ENCODE results near the gene NELFB. TPM values are rescaled to one million over a fixed set of nuclear protein-coding genes. Genes with fewer than 3 reads are reported as not detected.

Gene NELFB
- total RNA-seq, 2 experiments from 2014 or later: 62.6 to 74.8 TPM

DNA sequence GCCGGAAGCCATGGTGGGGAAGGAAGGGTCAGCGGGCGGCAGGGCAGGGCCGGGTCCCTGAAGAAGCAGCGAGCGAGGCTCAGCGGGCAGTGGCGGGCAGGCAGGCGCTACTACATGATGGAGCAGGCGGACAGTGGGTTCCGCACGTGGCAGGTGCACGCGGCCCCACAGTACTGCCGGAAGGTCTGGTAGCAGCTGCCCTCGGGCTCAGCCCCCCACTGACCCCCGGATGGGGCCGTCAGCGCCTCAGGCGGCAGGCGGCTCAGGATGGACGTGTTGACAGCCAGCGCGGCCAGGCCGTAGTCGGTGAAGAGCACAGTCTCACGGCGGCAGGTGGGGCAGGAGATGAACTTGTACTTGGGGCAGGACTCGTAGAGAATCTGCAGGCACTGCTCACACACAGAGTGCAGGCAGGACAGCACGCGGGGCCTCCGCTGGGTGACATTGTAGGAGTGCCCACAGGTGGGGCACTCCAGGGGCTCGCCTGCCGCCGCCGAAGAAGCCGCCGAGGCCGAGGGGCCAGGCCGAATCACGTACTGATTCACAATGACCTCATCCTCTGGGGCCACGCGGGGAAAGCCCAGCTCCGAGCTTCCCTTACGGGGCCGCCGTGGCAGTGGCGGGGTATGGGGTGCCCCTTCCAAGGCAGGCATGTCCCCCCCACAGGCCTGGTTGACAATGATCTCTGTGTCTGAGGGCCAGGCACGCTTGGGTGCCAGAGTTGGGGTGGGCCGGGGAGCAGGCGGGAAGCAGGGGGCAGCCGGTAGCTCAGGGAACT, 34.6 kb upstream of the NELFB start:
- TF ChIP-seq, protein P1, sequence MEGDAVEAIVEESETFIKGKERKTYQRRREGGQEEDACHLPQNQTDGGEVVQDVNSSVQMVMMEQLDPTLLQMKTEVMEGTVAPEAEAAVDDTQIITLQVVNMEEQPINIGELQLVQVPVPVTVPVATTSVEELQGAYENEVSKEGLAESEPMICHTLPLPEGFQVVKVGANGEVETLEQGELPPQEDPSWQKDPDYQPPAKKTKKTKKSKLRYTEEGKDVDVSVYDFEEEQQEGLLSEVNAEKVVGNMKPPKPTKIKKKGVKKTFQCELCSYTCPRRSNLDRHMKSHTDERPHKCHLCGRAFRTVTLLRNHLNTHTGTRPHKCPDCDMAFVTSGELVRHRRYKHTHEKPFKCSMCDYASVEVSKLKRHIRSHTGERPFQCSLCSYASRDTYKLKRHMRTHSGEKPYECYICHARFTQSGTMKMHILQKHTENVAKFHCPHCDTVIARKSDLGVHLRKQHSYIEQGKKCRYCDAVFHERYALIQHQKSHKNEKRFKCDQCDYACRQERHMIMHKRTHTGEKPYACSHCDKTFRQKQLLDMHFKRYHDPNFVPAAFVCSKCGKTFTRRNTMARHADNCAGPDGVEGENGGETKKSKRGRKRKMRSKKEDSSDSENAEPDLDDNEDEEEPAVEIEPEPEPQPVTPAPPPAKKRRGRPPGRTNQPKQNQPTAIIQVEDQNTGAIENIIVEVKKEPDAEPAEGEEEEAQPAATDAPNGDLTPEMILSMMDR (conservative IDR thresholded peaks at IDR 0.05; ENCODE audit: low read length): no peak
- TF ChIP-seq EZH2phosphoT487 (IDR thresholded peaks at IDR 0.05; ENCODE audit: borderline replicate concordance, low read depth, low read length): no peak
- H3K4me3 ChIP-seq (ENCODE audit: low read depth, low read length, poor library complexity, severe bottlenecking): no peak overlapping the region
- H4K20me1 ChIP-seq (ENCODE audit: insufficient read depth, low read length): no peaks in the 10 kb centered on the region
- peaks cover 32% of the 10 kb centered on the region; the same call in 1 of the 2 replicates for H3K36me3 ChIP-seq (ENCODE audit: insufficient read depth, low read length)
- H3K27ac ChIP-seq (ENCODE audit: low read depth, low read length, poor library complexity, severe bottlenecking): no peak overlapping the region
- no peak for DNase-seq (ENCODE audit: low spot score)
- peaks cover 23% of the 10 kb centered on the region for H3K4me1 ChIP-seq (ENCODE audit: insufficient read depth, low read length, poor library complexity, severe bottlenecking)
- H2AFZ ChIP-seq (ENCODE audit: low read length): no peak overlapping the region
- H3K79me2 ChIP-seq (ENCODE audit: insufficient read depth, low read depth, low read length): no peaks in the 10 kb centered on the region
- ChIA-PET CTCF (ENCODE audit: unreplicated experiment) (interaction anchor here (0.5 kb wide), 1 partner anchor 54 kb away, joined by 3 read pairs; no protein-coding TSS in a partner anchor), POLR2A (no interaction called here)
- intact Hi-C loops (cut with micrococcal nuclease; ENCODE audit: unreplicated experiment): no loop called here
- no peaks in the 10 kb centered on the region for H3K9me2 ChIP-seq (ENCODE audit: insufficient read depth, low read length)
- no TSS peak for BruUV-seq (replicated peaks)
- H3K9me3 ChIP-seq (ENCODE audit: low read length): no peaks in the 10 kb centered on the region
- no peak overlapping the region for H3K4me2 ChIP-seq (ENCODE audit: low read length)

DNA sequence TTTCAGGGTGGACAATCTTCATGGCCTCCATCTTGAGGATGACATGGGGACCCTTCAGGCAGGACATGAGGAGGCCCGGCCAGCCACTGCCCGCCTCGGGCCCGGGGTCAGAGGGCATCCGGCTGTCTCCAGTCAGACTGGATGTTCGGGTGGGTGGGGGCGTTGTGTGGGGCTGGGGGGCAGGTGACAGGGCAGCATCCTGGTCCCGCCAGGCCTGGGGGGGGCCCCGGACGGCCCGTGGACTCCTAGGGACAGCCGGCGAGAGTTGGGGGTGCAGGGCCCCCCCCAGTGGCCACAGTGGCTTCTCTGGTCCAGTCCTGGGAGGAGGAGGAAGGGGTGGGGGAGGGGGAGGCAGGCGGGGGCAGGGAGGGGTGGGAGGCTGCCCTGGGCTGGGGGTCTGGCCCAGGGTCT, 34.0 kb upstream of the NELFB start:
- Histone ChIP-seq H3K4me3 (ENCODE audit: low read depth, low read length, poor library complexity, severe bottlenecking) (no peak overlapping the region), H3K36me3 (ENCODE audit: insufficient read depth, low read length) (peaks cover 26% of the 10 kb centered on the region; the same call in 1 of the 2 replicates), H4K20me1 (ENCODE audit: insufficient read depth, low read length) (no peaks in the 10 kb centered on the region), H3K9me3 (ENCODE audit: low read length) (no peaks in the 10 kb centered on the region), H3K79me2 (ENCODE audit: insufficient read depth, low read depth, low read length) (no peaks in the 10 kb centered on the region), H3K4me1 (ENCODE audit: insufficient read depth, low read length, poor library complexity, severe bottlenecking) (peaks cover 23% of the 10 kb centered on the region), H3K4me2 (ENCODE audit: low read length) (no peak overlapping the region), H2AFZ (ENCODE audit: low read length) (no peak overlapping the region), H3K27ac (ENCODE audit: low read depth, low read length, poor library complexity, severe bottlenecking) (no peak overlapping the region), H3K9me2 (ENCODE audit: insufficient read depth, low read length) (no peaks in the 10 kb centered on the region)
- DNase-seq (ENCODE audit: low spot score): no peak
- intact Hi-C loops (cut with micrococcal nuclease; ENCODE audit: unreplicated experiment): no loop called here
- CTCF ChIA-PET (ENCODE audit: unreplicated experiment): interaction anchor here (0.5 kb wide), 1 partner anchor 53 kb away, joined by 3 read pairs; no protein-coding TSS in a partner anchor
- BruUV-seq (replicated peaks): no TSS peak
- POLR2A ChIA-PET: no interaction called here
- no peak for TF ChIP-seq EZH2phosphoT487 (IDR thresholded peaks at IDR 0.05; ENCODE audit: borderline replicate concordance, low read depth, low read length)
- TF ChIP-seq, protein P1 (conservative IDR thresholded peaks at IDR 0.05; ENCODE audit: low read length): no peak
